ENCODE data around the gene VAV2. TPM values are rescaled to one million over a fixed set of nuclear protein-coding genes. Genes with fewer than 3 reads are reported as not detected.

VAV2 gene
- polyA plus RNA-seq, 2 of the 4 experiments (the other 2 are of a cell fraction) = 9.8 to 21.4 TPM

- TF ChIP-seq RARB (CRISPR knock-in tag; IDR thresholded peaks at IDR 0.05) (no peak), MYC (IDR thresholded peaks at IDR 0.05; ENCODE audit: borderline replicate concordance, low read length) (no peak), ZC3H11A (IDR thresholded peaks at IDR 0.05) (no peak), CEBPB (IDR thresholded peaks at IDR 0.05) (no peak), HOXB13 (CRISPR knock-in tag; IDR thresholded peaks at IDR 0.05; ENCODE audit: low read depth) (no peak), CHD2 (IDR thresholded peaks at IDR 0.05; ENCODE audit: low read length, partially characterized antibody) (no peak), ESRRA (IDR thresholded peaks at IDR 0.05; ENCODE audit: borderline replicate concordance, low read length) (no peak), BHLHE40 (IDR thresholded peaks at IDR 0.05; ENCODE audit: low read depth, low read length) (no peak), NFE2L2 (conservative IDR thresholded peaks at IDR 0.05; ENCODE audit: low read length) (no peak), BCL3 (IDR thresholded peaks at IDR 0.05) (no peak), FOSL2 (IDR thresholded peaks at IDR 0.05) (no peak), FOSL2 (CRISPR knock-in tag; IDR thresholded peaks at IDR 0.05) (no peak), EP300 (IDR thresholded peaks at IDR 0.05) (no peak), CBX8 (IDR thresholded peaks at IDR 0.05) (no peak), GATA3 (IDR thresholded peaks at IDR 0.05; ENCODE audit: borderline replicate concordance) (no peak), CTCF (IDR thresholded peaks at IDR 0.05) (no peak)
- Histone ChIP-seq H3K9me3 (no peaks in the 10 kb centered on the region), H3K27ac (no peak overlapping the region), H3K4me3 (no peak overlapping the region), H3K4me1 (peaks cover 19% of the 10 kb centered on the region), H3K4me2 (no peak overlapping the region)
- WGBS (ENCODE audit: missing lambda C conversion rate) = 95% methylated on average over 14 of the region's 14 CpGs
- ChIA-PET POLR2A (no interaction called here), CTCF (no interaction called here)
- ATAC-seq = no peak
- DNase-seq (ENCODE audit: low read depth in 1 of 2, low spot score in 1 of 2) = no peak
- no peak for FAIRE-seq
Observed at GRCh38 chr9:133987446-133987788, 4.7 kb downstream of the VAV2 start.

- Histone ChIP-seq H3K9me3 (no peaks in the 10 kb centered on the region), H3K4me2 (no peak overlapping the region), H3K4me1 (peaks cover 19% of the 10 kb centered on the region), H3K4me3 (no peak overlapping the region), H3K27ac (no peak overlapping the region)
- POLR2A ChIA-PET = no interaction called here
- DNase-seq (ENCODE audit: low read depth in 1 of 2, low spot score in 1 of 2) (no peak), FAIRE-seq (no peak), ATAC-seq (no peak)
- CTCF ChIA-PET = no interaction called here
- 88% methylated on average over 13 of the region's 13 CpGs for WGBS (ENCODE audit: missing lambda C conversion rate)
- no peak for TF ChIP-seq HOXB5 (CRISPR knock-in tag; IDR thresholded peaks at IDR 0.05)
- TF ChIP-seq MYC (IDR thresholded peaks at IDR 0.05; ENCODE audit: borderline replicate concordance, low read length) = no peak
- TF ChIP-seq ELK1 (IDR thresholded peaks at IDR 0.05; ENCODE audit: low read depth, low read length) = no peak
- TF ChIP-seq RNF2 (IDR thresholded peaks at IDR 0.05; ENCODE audit: borderline replicate concordance, low read depth) = no peak
- TF ChIP-seq CHD2 (IDR thresholded peaks at IDR 0.05; ENCODE audit: low read length, partially characterized antibody) = no peak
- no peak for TF ChIP-seq NFE2L2 (conservative IDR thresholded peaks at IDR 0.05; ENCODE audit: low read length)
- TF ChIP-seq ZFP36 (IDR thresholded peaks at IDR 0.05; ENCODE audit: borderline replicate concordance, partially characterized antibody) = no peak
- no peak for TF ChIP-seq SMC3 (IDR thresholded peaks at IDR 0.05)
Observed at GRCh38 chr9:133986774-133987445, 5.2 kb downstream of the VAV2 start.

Measured in A549 (cell line).